G401.6 (cell line): Measurements from ENCODE around the gene RABEP1.

Experiments used
- FAIRE-seq: peaks from 2 replicates; lab custom pipeline; 2012; peaks lifted over from hg19 to GRCh38; lab: Jason Lieb, UNC

RABEP1 gene

DNA sequence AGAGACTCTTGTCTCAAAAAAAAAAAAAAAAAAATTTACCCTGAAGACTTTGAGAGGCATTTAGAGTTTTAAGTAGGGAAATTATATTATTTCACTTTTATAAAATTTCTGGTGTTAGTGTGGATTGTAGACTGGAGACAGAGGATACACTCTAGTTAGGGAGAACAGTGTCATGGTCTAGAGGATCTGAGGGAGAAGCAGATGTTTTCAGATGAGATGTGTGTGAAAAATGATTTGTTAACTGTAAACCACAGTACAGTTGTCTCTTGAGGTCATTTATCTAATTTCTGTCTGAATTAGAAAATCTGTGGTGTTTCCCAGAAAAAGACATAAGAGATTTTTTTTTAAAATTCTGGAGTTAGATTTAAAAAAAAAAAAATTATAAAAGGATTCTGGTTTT lies 82.6 kb downstream of the RABEP1 start:
- FAIRE-seq = no peak

DNA sequence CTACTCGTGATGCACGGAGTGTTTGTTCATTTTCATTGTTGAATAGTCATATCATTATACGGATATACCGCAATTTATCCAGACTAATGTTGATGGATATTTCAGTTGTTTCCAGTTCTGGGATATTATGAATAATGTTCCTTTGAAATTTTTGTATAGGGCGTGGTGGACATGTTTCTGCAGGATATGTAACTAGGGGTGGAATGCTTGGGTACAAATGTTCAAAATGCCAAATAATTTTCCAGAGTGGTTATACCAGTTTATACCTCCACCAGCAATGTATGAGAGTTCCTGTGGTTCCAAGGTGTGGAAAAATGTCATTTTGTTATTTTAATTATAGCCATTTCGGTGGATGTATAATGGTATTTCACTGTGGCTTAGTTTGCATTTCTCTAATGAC lies 83.7 kb downstream of the RABEP1 start:
- no peak for FAIRE-seq

GRCh38 chr17:5370411-5370810 lies 88.3 kb downstream of the RABEP1 start:
- no peak for FAIRE-seq

GRCh38 chr17:5373112-5373511 lies 91.0 kb downstream of the RABEP1 start:
- no peak for FAIRE-seq

DNA sequence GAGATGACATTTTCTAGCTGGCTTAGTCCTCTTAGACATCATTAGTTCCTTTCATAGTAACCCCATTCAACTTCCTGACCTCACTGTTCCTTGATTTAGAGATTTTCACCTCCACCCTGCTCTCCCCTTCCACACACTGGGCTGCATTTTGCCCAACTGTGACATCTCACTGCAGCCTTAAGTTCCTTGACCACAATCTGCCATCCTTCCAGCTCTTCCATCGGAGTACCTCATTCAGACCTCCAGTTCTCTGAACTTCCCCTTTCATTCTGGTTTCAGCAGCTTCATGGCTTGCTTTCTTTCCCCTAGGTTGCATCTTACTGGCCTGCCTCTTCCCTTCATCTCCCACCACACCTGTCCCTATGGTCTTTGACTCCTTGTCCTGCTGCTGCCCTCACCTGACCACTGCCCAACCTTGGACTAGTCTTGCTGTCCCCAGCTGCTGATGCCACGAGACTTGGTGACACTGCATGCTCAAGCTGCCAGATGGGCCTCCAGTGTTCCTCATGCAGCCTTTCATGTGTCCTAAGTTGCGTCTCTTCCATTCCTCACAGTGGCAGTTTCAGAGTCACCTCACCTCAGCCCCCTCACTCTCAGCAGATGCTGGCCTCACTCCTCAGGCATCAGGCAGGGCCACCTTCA lies 96.6 kb downstream of the RABEP1 start:
- no peak for FAIRE-seq

DNA sequence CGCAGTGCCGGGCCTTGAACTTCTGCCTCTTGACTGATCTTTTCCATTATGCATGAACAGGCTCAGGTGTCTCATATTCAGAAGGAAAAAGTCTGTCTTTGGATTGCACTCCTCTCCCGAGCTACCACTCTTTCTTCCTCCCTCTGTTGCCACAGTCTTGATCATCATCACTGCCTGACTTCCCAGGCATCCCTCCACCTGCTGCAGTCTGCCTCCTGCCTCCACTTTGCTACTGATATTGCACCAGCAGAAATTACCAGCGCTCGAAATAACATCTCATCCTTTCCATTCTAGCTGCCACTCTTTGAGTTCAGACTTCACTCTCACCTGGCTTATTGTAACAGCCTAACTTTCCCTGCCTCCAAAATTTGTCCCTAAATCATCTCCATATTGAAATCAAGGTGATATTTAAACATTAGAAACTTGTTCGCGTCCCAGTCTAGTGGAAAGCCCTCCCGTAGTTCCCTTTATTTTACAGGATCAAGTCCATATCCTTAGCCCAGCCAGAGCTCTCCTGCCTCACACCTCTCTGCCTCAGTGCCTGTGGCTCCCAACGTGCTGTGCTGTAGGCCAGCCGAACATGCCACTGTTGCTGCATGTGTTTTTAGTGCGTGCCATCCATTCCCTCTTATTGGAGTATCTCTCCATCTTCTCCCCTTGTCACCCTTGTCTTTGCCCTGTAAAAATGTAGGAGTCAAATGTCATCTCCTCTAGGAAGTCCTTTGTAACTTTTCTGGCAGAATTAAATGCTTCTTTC lies 97.4 kb downstream of the RABEP1 start:
- FAIRE-seq = no peak

- FAIRE-seq = no peak
These were observed 98.5 kb downstream of the RABEP1 start for GRCh38 chr17:5380491-5381135.

GRCh38 chr17:5381542-5381941 lies 99.5 kb downstream of the RABEP1 start:
- FAIRE-seq = no peak

GRCh38 chr17:5391678-5392077 lies 109.6 kb downstream of the RABEP1 start:
- FAIRE-seq = no peak

- FAIRE-seq = no peak
These were observed 114.5 kb downstream of the RABEP1 start for GRCh38 chr17:5396612-5397011.

DNA sequence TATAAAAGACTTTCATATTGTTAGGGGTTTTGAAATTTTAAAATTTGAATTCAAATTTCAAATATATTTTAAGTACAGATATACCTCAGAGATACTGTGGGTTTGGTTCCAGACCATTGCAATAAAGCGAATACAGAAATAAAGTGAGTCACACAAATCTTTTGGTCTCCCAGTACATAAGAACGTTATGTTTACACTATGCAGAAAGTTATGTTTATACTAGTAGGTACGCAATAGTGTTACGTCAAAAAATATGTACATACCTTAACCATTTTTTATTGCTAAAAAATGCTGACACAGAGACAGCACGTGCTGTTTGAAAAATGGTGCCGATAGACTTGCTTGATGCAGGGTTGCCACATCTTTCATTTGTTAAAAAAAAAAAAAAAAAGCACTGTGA lies 117.7 kb downstream of the RABEP1 start:
- no peak for FAIRE-seq

DNA sequence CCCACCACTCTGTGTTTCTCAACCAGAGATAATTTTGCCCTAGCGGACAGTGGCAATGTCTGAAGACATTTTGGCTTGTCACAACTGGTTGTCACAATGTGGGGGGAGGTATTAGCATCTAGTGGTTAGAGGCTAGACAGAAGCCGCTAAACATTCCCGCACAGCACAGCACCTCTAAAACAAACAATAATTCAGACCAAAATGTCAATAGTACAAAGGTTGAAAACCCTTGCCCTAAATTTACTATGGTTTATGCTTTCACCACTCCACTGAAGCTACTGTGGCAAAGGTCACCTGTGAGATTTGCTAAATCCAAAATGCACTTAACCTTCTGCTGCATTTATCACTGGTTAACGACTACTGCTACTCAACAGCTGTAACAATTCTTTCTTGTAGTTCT lies 123.3 kb downstream of the RABEP1 start:
- FAIRE-seq = no peak

DNA sequence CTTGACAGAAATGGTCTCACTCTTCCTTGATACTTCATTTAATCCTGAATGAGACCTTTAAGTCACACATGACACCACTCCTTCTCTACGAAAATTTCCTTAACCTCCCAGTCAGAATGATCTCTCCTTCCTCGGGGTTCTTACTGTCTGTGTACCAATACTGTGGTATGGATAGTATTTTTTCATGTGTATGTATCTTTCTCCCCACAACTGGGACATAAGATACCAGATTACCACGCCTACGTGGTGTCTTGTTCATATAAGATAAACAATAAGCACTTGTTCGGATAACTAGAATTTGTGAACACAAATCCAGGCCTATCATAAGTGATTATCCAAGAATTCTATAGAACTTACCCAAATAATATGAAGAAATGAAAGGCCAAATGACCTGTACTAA lies 126.1 kb downstream of the RABEP1 start:
- no peak for FAIRE-seq

GRCh38 chr17:5410594-5411272 lies 128.6 kb downstream of the RABEP1 start:
- no peak for FAIRE-seq

GRCh38 chr17:5413682-5414081 lies 131.6 kb downstream of the RABEP1 start:
- no peak for FAIRE-seq

DNA sequence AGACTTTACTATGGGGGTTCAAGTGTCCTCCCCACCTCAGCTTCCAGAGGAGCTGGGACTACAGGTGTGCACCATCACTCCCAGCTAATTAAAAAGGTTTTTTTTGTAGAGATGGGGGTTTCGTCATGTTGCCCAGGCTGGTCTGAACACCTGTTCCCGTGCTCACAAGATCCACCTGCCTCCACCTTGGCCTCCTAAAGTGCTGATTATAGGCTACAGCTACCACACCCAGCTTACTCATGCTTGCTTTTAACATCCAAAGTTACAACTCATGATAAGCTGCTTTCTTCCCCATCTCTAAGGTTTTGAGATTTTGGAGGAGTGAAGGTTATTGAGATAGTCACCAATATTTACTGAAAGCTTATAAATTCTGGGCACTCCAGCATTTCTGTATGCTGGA lies 134.8 kb downstream of the RABEP1 start:
- no peak for FAIRE-seq

DNA sequence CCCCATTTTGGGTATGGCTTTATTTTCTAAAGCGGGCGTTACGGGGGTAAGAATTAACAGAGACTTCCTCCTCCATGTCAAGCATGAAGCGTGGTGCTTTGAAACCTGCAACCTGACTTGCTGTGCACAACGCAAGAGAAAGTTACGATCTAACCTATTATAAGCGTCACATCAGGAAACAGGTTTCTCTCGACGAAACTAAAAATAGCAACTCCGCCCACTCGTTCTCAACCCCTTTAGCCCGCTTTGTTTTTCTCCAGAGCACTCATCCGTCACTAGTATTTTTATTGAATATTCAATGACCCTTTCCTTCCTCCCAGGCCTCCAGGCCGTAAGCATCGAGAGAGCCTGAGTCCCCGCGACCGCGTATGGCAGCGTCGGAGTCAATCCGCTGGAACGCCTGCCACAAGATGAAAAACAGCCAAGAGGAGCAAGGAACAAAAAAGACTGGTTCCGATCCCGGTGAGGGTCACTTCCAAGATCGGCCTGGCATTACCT lies 136.8 kb downstream of the RABEP1 start:
- no peak for FAIRE-seq

GRCh38 chr17:5419356-5419958 lies 137.4 kb downstream of the RABEP1 start, which contains the start of gene NUP88:
NUP88 (minus strand) TSS chr17:5419662; CDS start chr17:5419650, 12 bp downstream.
- peak; percentile 98 for FAIRE-seq

DNA sequence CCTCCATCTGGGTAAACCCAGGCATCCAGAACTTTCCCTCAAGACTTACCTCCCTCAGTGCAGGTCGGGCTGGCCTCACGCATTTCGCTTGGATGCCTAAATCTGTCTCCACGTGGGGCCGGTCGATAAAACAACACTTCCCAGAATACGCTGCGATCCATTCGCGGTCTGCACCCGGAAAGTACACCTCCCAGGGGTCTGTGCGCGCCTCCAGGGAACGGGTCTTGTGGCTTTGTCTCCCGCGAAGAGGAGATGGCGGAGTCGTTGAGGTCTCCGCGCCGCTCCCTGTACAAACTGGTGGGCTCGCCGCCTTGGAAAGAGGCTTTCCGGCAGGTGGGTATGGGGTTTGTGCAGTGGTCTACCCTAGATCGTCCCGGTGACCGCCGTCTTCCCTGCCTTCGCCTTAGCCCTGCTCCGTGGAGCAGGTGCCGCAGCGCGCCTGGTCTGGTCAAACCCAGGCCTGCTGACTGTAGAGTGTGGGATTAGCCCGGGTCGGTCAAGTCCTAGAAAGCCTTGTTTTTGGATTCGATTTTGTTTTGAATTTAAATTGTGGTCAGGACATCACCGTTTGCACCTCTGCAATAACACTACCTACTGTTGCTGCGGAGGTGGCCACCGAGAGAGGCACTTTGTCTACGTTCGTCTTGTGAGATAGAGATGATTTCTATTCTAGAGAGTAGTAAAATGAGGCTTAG lies 138.0 kb downstream of the RABEP1 start, which contains the start of gene RPAIN:
RPAIN (plus strand) TSS at position 224 of the 695 bp plus-strand sequence; CDS start at position 253, 29 bp downstream.
- no peak for FAIRE-seq

DNA sequence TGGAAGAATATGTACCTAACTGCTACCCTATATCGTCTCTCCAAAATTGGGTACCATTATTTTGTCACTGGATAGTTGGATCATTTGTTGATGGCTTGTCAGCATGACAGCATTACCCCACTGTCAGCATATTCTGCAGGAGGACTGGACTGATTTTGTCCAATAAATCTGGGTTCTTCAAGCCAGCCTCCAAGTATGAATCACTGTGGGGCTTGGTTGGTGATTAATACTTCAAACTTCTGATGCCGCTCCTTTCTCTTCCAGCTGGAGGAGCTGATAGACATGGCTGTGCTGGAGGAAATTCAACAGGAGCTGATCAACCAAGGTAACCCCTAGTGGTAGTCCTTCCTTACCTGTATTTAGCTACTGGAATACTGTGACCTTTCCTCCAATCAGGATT lies 140.4 kb downstream of the RABEP1 start:
- FAIRE-seq = no peak

DNA sequence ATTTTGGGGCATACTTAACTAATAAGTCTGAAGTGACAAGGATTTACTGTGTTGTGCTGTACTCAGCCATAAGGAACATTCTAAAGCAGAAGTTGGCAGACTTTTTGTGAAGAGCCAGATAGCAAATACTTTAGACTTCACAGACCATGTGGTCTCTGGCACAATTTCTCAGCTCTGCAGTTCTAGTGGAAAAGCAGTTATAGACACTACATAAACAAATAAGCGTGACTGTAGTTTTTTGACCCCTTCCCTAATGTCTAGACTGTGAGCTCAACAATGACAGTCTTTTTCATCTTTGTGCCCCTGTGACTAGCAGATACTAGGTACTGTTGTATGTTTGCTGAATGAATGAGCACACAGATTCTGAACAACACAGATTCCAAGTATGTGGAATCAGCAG lies 142.8 kb downstream of the RABEP1 start:
- no peak for FAIRE-seq

DNA sequence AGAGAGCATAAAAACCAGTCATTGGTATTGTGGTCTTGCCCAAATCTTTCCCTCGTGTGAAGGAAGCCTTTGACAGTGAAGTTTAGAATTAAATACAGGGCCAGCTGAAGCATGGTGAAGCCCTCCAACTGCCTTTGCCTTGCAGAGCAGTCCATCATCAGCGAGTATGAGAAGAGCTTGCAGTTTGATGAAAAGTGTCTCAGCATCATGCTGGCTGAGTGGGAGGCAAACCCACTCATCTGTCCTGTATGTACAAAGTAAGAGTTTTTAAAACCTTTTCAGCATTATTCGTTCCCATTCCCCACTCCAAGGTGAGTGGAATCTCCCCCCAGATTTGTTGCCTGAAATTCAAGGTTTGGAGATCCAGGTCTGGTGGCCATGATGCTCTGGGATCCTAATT lies 143.7 kb downstream of the RABEP1 start:
- no peak for FAIRE-seq
